IMR-90 (cell line): ENCODE measurements around the gene HBZ. TPM values are rescaled to one million over a fixed set of nuclear protein-coding genes. Genes with fewer than 3 reads are reported as not detected.

ENCODE experiments used
- ATAC-seq: fragments of 200-7000 bp; cut with Tn5 transposase; 2 replicates; pipeline ENCODE4 v1.9.1; 2020; ENCODE audit warnings: low read depth, mild to moderate bottlenecking, moderate library complexity
- BruUV-seq: library from RNA; stranded (reverse); fragments of 400-500 nt; replicated peaks from 2 replicates; lab custom pipeline; 2021; lab: Mats Ljungman, UMichigan
- CTCF ChIA-PET: fragments of 300-600 bp; formaldehyde crosslinking; extraction: SDS; loops from one replicate; lab custom pipeline; 2021; ENCODE audit warnings: antibody characterized with exemption; lab: Yijun Ruan, JAX
- POLR2A ChIA-PET: fragments of 300-600 bp; sonication (Branson Sonifier 250); formaldehyde crosslinking; loops from one replicate; lab custom pipeline; 2022; ENCODE audit warnings: antibody characterized with exemption; ENCODE audit not compliant: unreplicated experiment; lab: Charles Lee
- DNase-seq: peaks from one replicate; pipeline ENCODE4 v3.0.0; 2013
- H2AFZ ChIP-seq: replicated peaks from 2 replicates; pipeline ENCODE3; 2013; ENCODE audit warnings: low read length, mild to moderate bottlenecking; ENCODE audit not compliant: poor library complexity
- H2AK5ac ChIP-seq: 2 replicates; pipeline ENCODE4 v1.6.1; 2013; ENCODE audit warnings: low read depth, low read length, inconsistent platforms
- H2AK9ac ChIP-seq: replicated peaks from 2 replicates; pipeline ENCODE3; 2013; ENCODE audit warnings: mild to moderate bottlenecking, low read depth, low read length, moderate library complexity; ENCODE audit not compliant: poor library complexity
- H2BK120ac ChIP-seq: 2 replicates; pipeline ENCODE4 v1.6.1; 2013; ENCODE audit warnings: low read depth, low read length, inconsistent platforms
- H2BK15ac ChIP-seq: 3 replicates; pipeline ENCODE4 v1.6.1; 2013; ENCODE audit warnings: low read depth, low read length, inconsistent platforms
- H2BK20ac ChIP-seq: 2 replicates; pipeline ENCODE4 v1.6.1; 2013; ENCODE audit warnings: low read depth, mild to moderate bottlenecking, inconsistent platforms, low read length, moderate library complexity
- H2BK5ac ChIP-seq: 2 replicates; pipeline ENCODE4 v1.6.1; 2013; ENCODE audit warnings: mild to moderate bottlenecking, low read depth, low read length, inconsistent platforms; ENCODE audit not compliant: poor library complexity, severe bottlenecking
- H3K14ac ChIP-seq: replicated peaks from 2 replicates; pipeline ENCODE4 v1.6.1; 2013; ENCODE audit warnings: low read depth, low read length, inconsistent platforms
- H3K18ac ChIP-seq: 2 replicates; pipeline ENCODE4 v1.6.1; 2013; ENCODE audit warnings: low read depth, low read length, control low read depth
- H3K23ac ChIP-seq: 2 replicates; pipeline ENCODE4 v1.6.1; 2013; ENCODE audit warnings: low read depth, low read length, inconsistent platforms
- H3K27ac ChIP-seq: 2 replicates; pipeline ENCODE4 v1.5.1; 2013; ENCODE audit warnings: mild to moderate bottlenecking, control low read depth, low read length; ENCODE audit not compliant: insufficient read depth
- H3K27me3 ChIP-seq: 2 replicates; pipeline ENCODE4 v1.6.1; 2013; ENCODE audit warnings: low read length; ENCODE audit not compliant: control insufficient read depth, insufficient read depth
- H3K36me3 ChIP-seq: 2 replicates; pipeline ENCODE4 v1.6.1; 2013; ENCODE audit warnings: low read length, mixed read lengths; ENCODE audit not compliant: control insufficient read depth, insufficient read depth
- H3K4ac ChIP-seq: 2 replicates; pipeline ENCODE4 v1.6.1; 2013; ENCODE audit warnings: low read depth, low read length, inconsistent platforms
- H3K4me1 ChIP-seq: 2 replicates; pipeline ENCODE4 v1.6.1; 2013; ENCODE audit warnings: low read length, mixed read lengths; ENCODE audit not compliant: control insufficient read depth, insufficient read depth
- H3K4me2 ChIP-seq: 2 replicates; pipeline ENCODE4 v1.6.1; 2013; ENCODE audit warnings: low read depth, mild to moderate bottlenecking, control low read depth, low read length, moderate library complexity
- H3K4me3 ChIP-seq: 2 replicates; pipeline ENCODE4 v1.5.1; 2013; ENCODE audit warnings: low read depth, mild to moderate bottlenecking, control low read depth, low read length, moderate library complexity; ENCODE audit not compliant: insufficient read depth
- H3K56ac ChIP-seq: 2 replicates; pipeline ENCODE4 v1.6.1; 2013; ENCODE audit warnings: low read length, inconsistent platforms; ENCODE audit not compliant: insufficient read depth; ENCODE audit errors: extremely low read depth
- H3K79me1 ChIP-seq, 2 experiments: 2 replicates each; pipeline ENCODE4 v1.6.1; 2013; ENCODE audit warnings: low read length in 2 of 2, inconsistent platforms in 1 of 2, low read depth in 1 of 2
- H3K9ac ChIP-seq: 2 replicates; pipeline ENCODE4 v1.6.1; 2013; ENCODE audit warnings: low read depth, low read length, control low read depth
- H3K9me1 ChIP-seq: 2 replicates; pipeline ENCODE4 v1.6.1; 2013; ENCODE audit warnings: low read length, inconsistent platforms; ENCODE audit not compliant: insufficient read depth
- H3K9me3 ChIP-seq: 2 replicates; pipeline ENCODE4 v1.6.1; 2013; ENCODE audit warnings: low read length; ENCODE audit not compliant: control insufficient read depth, insufficient read depth
- H4K20me1 ChIP-seq: 2 replicates; pipeline ENCODE4 v1.6.1; 2013; ENCODE audit warnings: low read length, inconsistent platforms; ENCODE audit not compliant: insufficient read depth
- H4K5ac ChIP-seq: 2 replicates; pipeline ENCODE4 v1.6.1; 2013; ENCODE audit warnings: mild to moderate bottlenecking, low read depth, low read length, control low read depth
- H4K8ac ChIP-seq, 2 experiments: 2 replicates each; pipeline ENCODE4 v1.6.1; 2013; ENCODE audit warnings: low read depth in 2 of 2, low read length in 2 of 2, control low read depth in 1 of 2, inconsistent platforms in 1 of 2
- H4K91ac ChIP-seq: 2 replicates; pipeline ENCODE4 v1.6.1; 2013; ENCODE audit warnings: low read depth, low read length, inconsistent platforms; ENCODE audit not compliant: insufficient read depth
- BHLHE40 ChIP-seq: fragments of 150-350 bp; IDR thresholded peaks from 2 replicates; pipeline ENCODE4 v1.6.1; 2016; ENCODE audit warnings: mild to moderate bottlenecking, low read depth, low read length
- MXI1 ChIP-seq: IDR thresholded peaks from 2 replicates; pipeline ENCODE4 v1.6.1; 2012; ENCODE audit warnings: low read depth, mild to moderate bottlenecking, low read length, moderate library complexity, borderline replicate concordance
- WGBS, 2 experiments: methylation state at CpG; one replicate each; pipeline versions ENCODE4 v1.1.5 to v1.1.7; 2013; ENCODE audit warnings: missing lambda C conversion rate in 2 of 2; ENCODE audit not compliant: insufficient read length in 1 of 2; ENCODE audit errors: extremely low coverage in 2 of 2; 5-methylcytosine and 5-hydroxymethylcytosine counted together
- dilution Hi-C: fragments of 300-500 bp; cut with HindIII; formaldehyde crosslinking; loops from one replicate; pipeline ENCODE4 v1.14.3; 2018; ENCODE audit warnings: low sequenced_read_pairs; ENCODE audit not compliant: unreplicated experiment
- in situ Hi-C: fragments of 300-500 bp; cut with MboI; formaldehyde crosslinking; loops from 3 replicates; pipeline ENCODE4 v1.14.3; 2019; ENCODE audit warnings: low sequenced_read_pairs, inconsistent platforms, mixed read lengths
- intact Hi-C: fragments of 100-400 bp; cut with micrococcal nuclease; formaldehyde crosslinking; loops from 2 replicates; pipeline ENCODE4 v1.10.0; 2022
- polyA plus RNA-seq, 3 experiments: library from polyadenylated mRNA; depleted of rRNA; stranded (reverse); fragments of >200 nt; gene quantifications; 2 replicates each; pipeline ENCODE4 v1.2.3, GENCODE V29; 2012; ENCODE audit warnings: low replicate concordance in 1 of 3
- total RNA-seq: library from RNA; depleted of rRNA; stranded (reverse); fragments of >200 nt; gene quantifications from 2 replicates; pipeline ENCODE4 v1.2.3, GENCODE V29; 2012

HBZ gene
- total and polyA plus RNA-seq, 2 of the 4 experiments (the other 2 are of a cell fraction): not detected

GRCh38 chr16:177394-177822 lies 25.0 kb downstream of the HBZ start:
- in situ Hi-C loops: no loop called here

More at GRCh38 chr16:177394-177822, 25.0 kb downstream of the HBZ start:
- no peak overlapping the region for H3K18ac ChIP-seq
- H3K4me3 ChIP-seq: no peak overlapping the region
- H3K27me3 ChIP-seq: peaks cover 40% of the 10 kb centered on the region
- ATAC-seq (no peak), DNase-seq (peak; percentile 25)
- no peaks in the 10 kb centered on the region for H3K36me3 ChIP-seq
- H3K4ac ChIP-seq: no peak overlapping the region
- no peak overlapping the region for H4K8ac ChIP-seq
- H3K56ac ChIP-seq: no peak overlapping the region
- no peak overlapping the region for H4K5ac ChIP-seq
- no peak overlapping the region for H2BK20ac ChIP-seq
- H3K14ac ChIP-seq: no peak overlapping the region
- no peak overlapping the region for H3K23ac ChIP-seq
- peaks cover 18% of the 10 kb centered on the region for H4K20me1 ChIP-seq
- intact Hi-C loops: no loop called here
- ChIA-PET CTCF (no interaction called here), POLR2A (no interaction called here)
- TF ChIP-seq BHLHE40: no peak
- peak; percentile 40; the same call in 1 of the 2 replicates for TF ChIP-seq MXI1
- no peaks in the 10 kb centered on the region for H3K9me1 ChIP-seq
- peaks cover 5% of the 10 kb centered on the region; the same call in 1 of the 2 replicates for H3K4me1 ChIP-seq
- no peaks in the 10 kb centered on the region for H3K79me1 ChIP-seq
- dilution Hi-C loops: no loop called here
- H2BK120ac ChIP-seq: no peak overlapping the region
- no peak overlapping the region for H4K91ac ChIP-seq
- no peak overlapping the region for H2AK5ac ChIP-seq
- no TSS peak for BruUV-seq
- H3K27ac ChIP-seq: no peak overlapping the region
- no peak overlapping the region for H3K9ac ChIP-seq
- H2BK15ac ChIP-seq: no peak overlapping the region
- H3K4me2 ChIP-seq: no peak overlapping the region
- no peak overlapping the region for H2AK9ac ChIP-seq
- WGBS, 2 experiments: 0% methylated on average over 1 of the region's 13 CpGs; no CpG with 5 or more reads in 1 of the 2 experiments
- no peak overlapping the region for H2AFZ ChIP-seq
- no peak overlapping the region for H2BK5ac ChIP-seq
- H3K9me3 ChIP-seq: 0 out of 2 replicates have a peak, but pooled peaks cover 2% of the 10 kb centered on the region
